ENCODE measurements around the gene RNF213.

Gene RNF213

DNA sequence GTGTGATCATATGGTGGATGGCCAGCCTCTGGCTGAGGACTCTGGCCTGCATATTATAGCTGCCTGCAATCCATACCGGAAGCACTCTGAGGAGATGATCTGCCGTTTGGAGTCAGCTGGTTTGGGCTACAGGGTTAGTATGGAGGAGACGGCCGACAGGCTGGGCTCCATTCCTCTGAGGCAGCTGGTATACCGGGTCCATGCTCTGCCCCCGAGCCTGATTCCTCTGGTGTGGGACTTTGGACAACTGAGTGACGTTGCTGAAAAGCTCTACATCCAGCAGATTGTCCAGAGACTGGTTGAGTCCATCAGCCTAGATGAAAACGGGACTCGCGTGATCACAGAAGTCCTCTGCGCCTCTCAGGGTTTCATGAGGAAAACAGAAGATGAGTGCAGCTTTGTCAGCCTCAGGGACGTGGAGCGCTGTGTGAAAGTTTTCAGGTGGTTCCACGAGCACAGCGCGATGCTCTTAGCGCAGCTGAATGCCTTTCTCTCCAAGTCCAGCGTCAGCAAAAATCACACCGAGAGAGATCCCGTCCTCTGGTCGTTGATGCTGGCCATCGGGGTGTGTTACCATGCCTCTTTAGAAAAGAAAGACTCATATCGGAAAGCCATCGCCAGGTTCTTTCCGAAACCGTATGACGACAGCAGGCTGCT is 85.3 kb downstream of the RNF213 start:
- no peak overlapping the region for H3K4me2 ChIP-seq (ENCODE audit: low read depth, low read length, poor library complexity, severe bottlenecking)
- H3K9me2 ChIP-seq (replicated peaks; ENCODE audit: low read depth, low read length): no peaks in the 10 kb centered on the region
- H3K4me1 ChIP-seq (ENCODE audit: insufficient read depth, low read length, poor library complexity, severe bottlenecking): peaks cover 6% of the 10 kb centered on the region
- H2AFZ ChIP-seq (ENCODE audit: low read length): no peak overlapping the region
- no peaks in the 10 kb centered on the region for H4K20me1 ChIP-seq (ENCODE audit: insufficient read depth, low read length, poor library complexity, severe bottlenecking)
- no peak overlapping the region for H3K9ac ChIP-seq (ENCODE audit: low read depth, low read length, poor library complexity, severe bottlenecking)
- H3K27me3 ChIP-seq (ENCODE audit: insufficient read depth, low read length, poor library complexity, severe bottlenecking): no peaks in the 10 kb centered on the region
- no peaks in the 10 kb centered on the region for H3F3A ChIP-seq (ENCODE audit: low read depth)
- no peaks in the 10 kb centered on the region for H3K9me3 ChIP-seq (ENCODE audit: insufficient read depth, low read depth, low read length)
- H3K4me3 ChIP-seq (ENCODE audit: low read length, poor library complexity, severe bottlenecking): no peak overlapping the region
- TF ChIP-seq EZH2phosphoT487 (IDR thresholded peaks at IDR 0.05; ENCODE audit: borderline replicate concordance): no peak
- TF ChIP-seq, protein P1, sequence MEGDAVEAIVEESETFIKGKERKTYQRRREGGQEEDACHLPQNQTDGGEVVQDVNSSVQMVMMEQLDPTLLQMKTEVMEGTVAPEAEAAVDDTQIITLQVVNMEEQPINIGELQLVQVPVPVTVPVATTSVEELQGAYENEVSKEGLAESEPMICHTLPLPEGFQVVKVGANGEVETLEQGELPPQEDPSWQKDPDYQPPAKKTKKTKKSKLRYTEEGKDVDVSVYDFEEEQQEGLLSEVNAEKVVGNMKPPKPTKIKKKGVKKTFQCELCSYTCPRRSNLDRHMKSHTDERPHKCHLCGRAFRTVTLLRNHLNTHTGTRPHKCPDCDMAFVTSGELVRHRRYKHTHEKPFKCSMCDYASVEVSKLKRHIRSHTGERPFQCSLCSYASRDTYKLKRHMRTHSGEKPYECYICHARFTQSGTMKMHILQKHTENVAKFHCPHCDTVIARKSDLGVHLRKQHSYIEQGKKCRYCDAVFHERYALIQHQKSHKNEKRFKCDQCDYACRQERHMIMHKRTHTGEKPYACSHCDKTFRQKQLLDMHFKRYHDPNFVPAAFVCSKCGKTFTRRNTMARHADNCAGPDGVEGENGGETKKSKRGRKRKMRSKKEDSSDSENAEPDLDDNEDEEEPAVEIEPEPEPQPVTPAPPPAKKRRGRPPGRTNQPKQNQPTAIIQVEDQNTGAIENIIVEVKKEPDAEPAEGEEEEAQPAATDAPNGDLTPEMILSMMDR (conservative IDR thresholded peaks at IDR 0.05; ENCODE audit: low read length): no peak
- no peaks in the 10 kb centered on the region for H3K79me2 ChIP-seq (ENCODE audit: insufficient read depth, low read length)
- H3K36me3 ChIP-seq (ENCODE audit: insufficient read depth, low read length): peaks cover 80% of the 10 kb centered on the region; the same call in 1 of the 2 replicates

DNA sequence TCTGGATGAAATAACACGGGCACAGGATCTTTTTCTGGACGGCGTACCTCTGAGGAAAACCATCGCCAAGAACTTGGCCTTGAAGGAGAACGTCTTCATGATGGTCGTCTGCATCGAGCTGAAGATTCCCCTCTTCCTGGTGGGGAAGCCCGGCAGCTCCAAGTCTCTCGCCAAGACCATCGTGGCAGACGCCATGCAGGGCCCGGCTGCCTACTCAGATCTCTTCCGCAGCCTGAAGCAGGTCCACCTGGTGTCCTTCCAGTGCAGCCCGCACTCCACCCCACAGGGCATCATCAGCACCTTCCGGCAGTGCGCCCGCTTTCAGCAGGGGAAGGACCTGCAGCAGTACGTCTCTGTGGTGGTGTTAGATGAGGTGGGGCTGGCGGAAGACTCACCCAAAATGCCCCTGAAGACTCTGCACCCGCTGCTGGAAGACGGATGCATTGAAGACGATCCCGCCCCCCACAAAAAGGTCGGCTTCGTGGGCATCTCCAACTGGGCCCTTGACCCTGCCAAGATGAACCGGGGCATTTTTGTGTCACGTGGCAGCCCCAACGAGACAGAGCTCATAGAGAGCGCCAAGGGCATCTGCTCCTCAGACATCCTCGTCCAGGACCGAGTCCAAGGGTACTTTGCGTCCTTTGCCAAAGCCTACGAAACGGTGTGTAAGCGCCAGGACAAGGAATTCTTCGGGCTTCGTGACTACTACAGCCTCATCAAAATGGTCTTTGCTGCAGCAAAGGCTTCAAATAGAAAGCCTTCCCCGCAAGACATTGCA is 86.0 kb downstream of the RNF213 start:
- H3F3A ChIP-seq (ENCODE audit: low read depth): no peaks in the 10 kb centered on the region
- no peaks in the 10 kb centered on the region for H3K9me2 ChIP-seq (replicated peaks; ENCODE audit: low read depth, low read length)
- no peak overlapping the region for H3K4me2 ChIP-seq (ENCODE audit: low read depth, low read length, poor library complexity, severe bottlenecking)
- no peak overlapping the region for H3K4me3 ChIP-seq (ENCODE audit: low read length, poor library complexity, severe bottlenecking)
- H3K9me3 ChIP-seq (ENCODE audit: insufficient read depth, low read depth, low read length): no peaks in the 10 kb centered on the region
- TF ChIP-seq EZH2phosphoT487 (IDR thresholded peaks at IDR 0.05; ENCODE audit: borderline replicate concordance): no peak
- H2AFZ ChIP-seq (ENCODE audit: low read length): no peak overlapping the region
- peaks cover 6% of the 10 kb centered on the region for H3K4me1 ChIP-seq (ENCODE audit: insufficient read depth, low read length, poor library complexity, severe bottlenecking)
- H3K9ac ChIP-seq (ENCODE audit: low read depth, low read length, poor library complexity, severe bottlenecking): no peak overlapping the region
- H3K36me3 ChIP-seq (ENCODE audit: insufficient read depth, low read length): peaks cover 85% of the 10 kb centered on the region; the same call in 1 of the 2 replicates
- peaks cover 2% of the 10 kb centered on the region for H4K20me1 ChIP-seq (ENCODE audit: insufficient read depth, low read length, poor library complexity, severe bottlenecking)
- no peaks in the 10 kb centered on the region for H3K79me2 ChIP-seq (ENCODE audit: insufficient read depth, low read length)
- H3K27me3 ChIP-seq (ENCODE audit: insufficient read depth, low read length, poor library complexity, severe bottlenecking): no peaks in the 10 kb centered on the region

DNA sequence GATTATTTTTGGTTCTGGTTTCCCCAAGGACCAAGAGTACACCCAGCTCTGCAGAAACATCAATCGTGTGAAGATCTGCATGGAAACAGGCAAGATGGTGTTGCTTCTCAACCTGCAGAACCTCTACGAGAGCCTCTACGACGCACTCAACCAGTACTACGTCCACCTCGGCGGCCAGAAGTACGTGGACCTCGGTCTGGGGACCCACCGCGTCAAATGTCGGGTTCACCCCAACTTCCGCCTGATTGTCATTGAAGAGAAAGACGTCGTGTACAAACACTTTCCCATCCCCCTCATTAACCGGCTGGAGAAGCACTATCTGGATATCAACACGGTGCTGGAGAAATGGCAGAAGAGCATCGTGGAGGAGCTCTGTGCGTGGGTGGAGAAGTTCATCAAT is 86.9 kb downstream of the RNF213 start:
- Histone ChIP-seq H3K9me3 (ENCODE audit: insufficient read depth, low read depth, low read length) (no peaks in the 10 kb centered on the region), H3K9ac (ENCODE audit: low read depth, low read length, poor library complexity, severe bottlenecking) (no peak overlapping the region), H3K36me3 (ENCODE audit: insufficient read depth, low read length) (peaks cover 87% of the 10 kb centered on the region; the same call in 1 of the 2 replicates), H3K27me3 (ENCODE audit: insufficient read depth, low read length, poor library complexity, severe bottlenecking) (no peaks in the 10 kb centered on the region), H3K4me2 (ENCODE audit: low read depth, low read length, poor library complexity, severe bottlenecking) (no peak overlapping the region), H2AFZ (ENCODE audit: low read length) (no peak overlapping the region), H3K4me1 (ENCODE audit: insufficient read depth, low read length, poor library complexity, severe bottlenecking) (peaks cover 6% of the 10 kb centered on the region), H3F3A (ENCODE audit: low read depth) (no peaks in the 10 kb centered on the region), H3K79me2 (ENCODE audit: insufficient read depth, low read length) (no peaks in the 10 kb centered on the region), H3K4me3 (ENCODE audit: low read length, poor library complexity, severe bottlenecking) (no peak overlapping the region), H4K20me1 (ENCODE audit: insufficient read depth, low read length, poor library complexity, severe bottlenecking) (peaks cover 2% of the 10 kb centered on the region), H3K9me2 (replicated peaks; ENCODE audit: low read depth, low read length) (no peaks in the 10 kb centered on the region)
- TF ChIP-seq, protein P1 (conservative IDR thresholded peaks at IDR 0.05; ENCODE audit: low read length): no peak
- TF ChIP-seq EZH2phosphoT487 (IDR thresholded peaks at IDR 0.05; ENCODE audit: borderline replicate concordance): no peak
